GM12878 (cell line): ENCODE results near the gene JDP2. TPM values are rescaled to one million over a fixed set of nuclear protein-coding genes. Genes with fewer than 3 reads are reported as not detected.

Experiments used
- BCL11A ChIP-seq: IDR thresholded peaks from 2 replicates; pipeline ENCODE4 v1.6.1; 2011; ENCODE audit warnings: low read depth, low read length
- BCL3 ChIP-seq: IDR thresholded peaks from 2 replicates; pipeline ENCODE4 v1.6.1; 2011; ENCODE audit warnings: borderline replicate concordance, low read depth, mild to moderate bottlenecking, moderate library complexity, low read length; ENCODE audit not compliant: insufficient read depth, poor library complexity, severe bottlenecking
- CREB1 ChIP-seq: IDR thresholded peaks from 2 replicates; pipeline ENCODE4 v1.6.1; 2012; ENCODE audit warnings: low read depth, mild to moderate bottlenecking, inconsistent platforms
- CREM ChIP-seq: IDR thresholded peaks from 2 replicates; pipeline ENCODE4 v1.6.1; 2014; ENCODE audit warnings: antibody characterized with exemption, low read depth
- EED ChIP-seq: sonication (generic); IDR thresholded peaks from 2 replicates; pipeline ENCODE4 v1.6.1; 2016; ENCODE audit warnings: antibody characterized with exemption, low read depth
- EGR1 ChIP-seq, 2 experiments: IDR thresholded peaks; 1 replicate in 1 of 2; 2 replicates in 1 of 2; pipeline ENCODE4 v1.6.1; 2011 to 2012; ENCODE audit warnings: low read depth in 2 of 2, low read length in 2 of 2, borderline replicate concordance in 1 of 2, mild to moderate bottlenecking in 1 of 2, moderate library complexity in 1 of 2
- ETV6 ChIP-seq, 2 experiments: fragments of 450-650 bp in 1 of 2; IDR thresholded peaks in 1 of 2; conservative IDR thresholded peaks in 1 of 2; 2 replicates each; pipeline ENCODE4 v1.6.1; 2014; ENCODE audit warnings: antibody characterized with exemption in 1 of 2, borderline replicate concordance in 1 of 2, low read depth in 1 of 2, mild to moderate bottlenecking in 1 of 2, moderate library complexity in 1 of 2
- FOXM1 ChIP-seq: IDR thresholded peaks from 2 replicates; pipeline ENCODE4 v1.6.1; 2012; ENCODE audit warnings: low read depth, mild to moderate bottlenecking, inconsistent platforms, low read length, moderate library complexity
- IKZF1 ChIP-seq: fragments of 450-650 bp; conservative IDR thresholded peaks from 2 replicates; pipeline ENCODE4 v1.6.1; 2017; ENCODE audit warnings: antibody characterized with exemption, mild to moderate bottlenecking
- IKZF2 ChIP-seq, 2 experiments: fragments of 450-650 bp; IDR thresholded peaks; 2 replicates each; pipeline ENCODE4 v1.6.1; 2017; ENCODE audit warnings: mild to moderate bottlenecking in 2 of 2, moderate library complexity in 2 of 2
- IRF4 ChIP-seq: IDR thresholded peaks from 2 replicates; pipeline ENCODE4 v1.6.1; 2011; ENCODE audit warnings: low read depth, low read length
- KLF5 ChIP-seq: fragments of 450-650 bp; IDR thresholded peaks from 2 replicates; pipeline ENCODE4 v1.6.1; 2014; ENCODE audit warnings: mild to moderate bottlenecking; ENCODE audit not compliant: partially characterized antibody
- MTA2 ChIP-seq: fragments of 450-650 bp; IDR thresholded peaks from 2 replicates; pipeline ENCODE4 v1.6.1; 2016; ENCODE audit warnings: low read depth, mild to moderate bottlenecking, moderate library complexity
- PAX5 ChIP-seq: IDR thresholded peaks from 2 replicates; pipeline ENCODE4 v1.6.1; 2011; ENCODE audit warnings: low read depth, low read length, borderline replicate concordance
- RELA ChIP-seq: fragments of 450-650 bp; IDR thresholded peaks from 2 replicates; pipeline ENCODE4 v1.8.0; 2014; ENCODE audit warnings: borderline replicate concordance; ENCODE audit not compliant: partially characterized antibody
- RUNX3 ChIP-seq: IDR thresholded peaks from 2 replicates; pipeline ENCODE4 v1.6.1; 2012; ENCODE audit warnings: low read length, inconsistent platforms
- SPI1 ChIP-seq: IDR thresholded peaks from 2 replicates; pipeline ENCODE4 v1.6.1; 2011; ENCODE audit warnings: low read depth, mild to moderate bottlenecking, low read length, moderate library complexity, borderline replicate concordance; ENCODE audit not compliant: insufficient read depth
- TARDBP ChIP-seq: IDR thresholded peaks from 2 replicates; pipeline ENCODE4 v1.6.1; 2016; ENCODE audit warnings: borderline replicate concordance
- YY1 ChIP-seq: IDR thresholded peaks from 2 replicates; pipeline ENCODE4 v1.6.1; 2011; ENCODE audit warnings: low read depth, mild to moderate bottlenecking, low read length
- ZBTB11 ChIP-seq: fragments of 450-650 bp; formaldehyde crosslinking; IDR thresholded peaks from 2 replicates; pipeline ENCODE4 v1.5.0; 2022; ENCODE audit warnings: mild to moderate bottlenecking, missing genetic modification characterization
- ZNF217 ChIP-seq: fragments of 450-650 bp; IDR thresholded peaks from 2 replicates; pipeline ENCODE4 v1.6.1; 2017; ENCODE audit warnings: antibody characterized with exemption, mild to moderate bottlenecking
- polyA plus RNA-seq, 11 experiments: library from polyadenylated mRNA; depleted of rRNA in 4 of 11; unstranded in 6 of 11; stranded (reverse) in 5 of 11; fragments of >200 nt; fragmentation: Nextera tagmentation in 4 of 11; fragmentation: Illumina TruSeq in 1 of 11; extraction: Ambion mirVana in 4 of 11; extraction: Trizol in 1 of 11; gene quantifications; 1 replicate in 1 of 11; 2 replicates in 10 of 11; pipeline versions ENCODE4 v1.2.1 to v1.2.3, GENCODE V29; 2011 to 2016; ENCODE audit warnings: inconsistent platforms in 2 of 11, missing spikeins in 2 of 11, low read depth in 1 of 11
- total RNA-seq, 4 experiments: library from RNA; depleted of rRNA in 3 of 4; stranded (reverse); fragments of >200 nt in 3 of 4; fragmentation: Illumina TruSeq in 1 of 4; extraction: Trizol in 1 of 4; gene quantifications; 2 replicates each; pipeline versions ENCODE4 v1.2.1 to v1.2.3, GENCODE V29; 2013 to 2021

The JDP2 gene
- total and polyA plus RNA-seq, 10 of the 15 experiments (the other 5 are each of a cell fraction or from before 2014, with no cell fraction given), result 0.71 to 21.3 (median 11.2) TPM

GRCh38 chr14:75491376-75491978, 63.7 kb downstream of the JDP2 start (continued):
- TF ChIP-seq ZBTB11 (CRISPR knock-in tag) (no peak), IRF4 (0 out of 2 replicates have a peak, but pooled peaks have one; percentile 27), ZNF217 (0 out of 2 replicates have a peak, but pooled peaks have one; percentile 36), RUNX3 (peak; percentile 89), SPI1 (peak; percentile 53; the same call in 1 of the 2 replicates), IKZF2 (IDR thresholded peaks at IDR 0.05) (peak; percentile 29 to 44; a peak in 2 of 4 replicates), CREM (peak; percentile 61; the same call in 1 of the 2 replicates), YY1 (no peak), RELA (no peak), TARDBP (0 out of 2 replicates have a peak, but pooled peaks have one; percentile 34), BCL11A (peak; percentile 45; the same call in 1 of the 2 replicates), BCL3 (peak; percentile 26), EGR1 (IDR thresholded peaks at IDR 0.05; ENCODE audit: borderline replicate concordance in 1 of 2, low read depth in 2 of 2, low read length in 2 of 2) (0 out of 3 replicates have a peak, but pooled peaks of 1 of the 2 experiments have one; percentile 34), PAX5 (0 out of 2 replicates have a peak, but pooled peaks have one; percentile 34), ETV6 (conservative IDR thresholded peaks at IDR 0.05 in 1 of 2, IDR thresholded peaks at IDR 0.05 in 1 of 2; ENCODE audit: borderline replicate concordance in 1 of 2, low read depth in 1 of 2) (peak in 1 of 2 experiments; percentile 60; a peak in 1 of 4 replicates), IKZF1 (peak; percentile 62), MTA2 (0 out of 2 replicates have a peak, but pooled peaks have one; percentile 15), KLF5 (no peak), EED (peak; percentile 96), FOXM1 (peak; percentile 68; the same call in 1 of the 2 replicates), CREB1 (no peak)
- TF ChIP-seq, all 136 proteins: peak for 20
